HG02938 (cell line): Measurements from ENCODE around the gene GCLC.
A peak's percentile ranks its signal among the peaks of the same experiment; 100 is the strongest.
"Not testable (repeated sequence)": the region's sequence is repeated elsewhere in the genome, so short reads cannot be mapped to it uniquely, and the experiment has no call there.

Experiments used
- ATAC-seq: cut with Tn5 transposase; IDR thresholded peaks from one replicate; pipeline ENCODE4 v1.9.1; 2021; ENCODE audit warnings: mild to moderate bottlenecking, moderate library complexity; ENCODE audit not compliant: unreplicated experiment

Gene GCLC

GRCh38 chr6:53564401-53565065, 19.6 kb upstream of the GCLC start:
- ATAC-seq, result no peak

- no peak for ATAC-seq
Observed at GRCh38 chr6:53556986-53557715, 12.2 kb upstream of the GCLC start.

- ATAC-seq, result not testable (repeated sequence)
Observed at GRCh38 chr6:53553600-53553999, 8.7 kb upstream of the GCLC start.

- not testable (repeated sequence) for ATAC-seq
Observed at GRCh38 chr6:53551681-53552080, 6.8 kb upstream of the GCLC start.

- peak; percentile 60 for ATAC-seq
Observed at GRCh38 chr6:53547811-53548496, 3.1 kb upstream of the GCLC start.

GRCh38 chr6:53547166-53547810, 2.4 kb upstream of the GCLC start:
- peak; percentile 10 for ATAC-seq

GRCh38 chr6:53546281-53546680, 1.4 kb upstream of the GCLC start:
- no peak for ATAC-seq

GRCh38 chr6:53544217-53544469, 758 bp downstream of the GCLC start:
- ATAC-seq, result no peak

GRCh38 chr6:53543359-53544216, 1.3 kb downstream of the GCLC start:
- ATAC-seq, result no peak

GRCh38 chr6:53541900-53542299, 3.0 kb downstream of the GCLC start:
- no peak for ATAC-seq

- ATAC-seq, result no peak
Observed at GRCh38 chr6:53540129-53540692, 4.7 kb downstream of the GCLC start.

GRCh38 chr6:53539561-53539960, 5.3 kb downstream of the GCLC start:
- ATAC-seq, result no peak

- ATAC-seq, result no peak
Observed at GRCh38 chr6:53536561-53536960, 8.3 kb downstream of the GCLC start.

- peak; percentile 72 for ATAC-seq
Observed at GRCh38 chr6:53532942-53533341, 12.0 kb downstream of the GCLC start.

- no peak for ATAC-seq
Observed at GRCh38 chr6:53532061-53532797, 12.7 kb downstream of the GCLC start.

GRCh38 chr6:53530780-53531386, 14.0 kb downstream of the GCLC start:
- ATAC-seq, result no peak

GRCh38 chr6:53530346-53530745, 14.6 kb downstream of the GCLC start:
- ATAC-seq, result no peak

- ATAC-seq, result no peak
Observed at GRCh38 chr6:53529324-53530036, 15.4 kb downstream of the GCLC start.

- no peak for ATAC-seq
Observed at GRCh38 chr6:53528107-53528506, 16.8 kb downstream of the GCLC start.
